Left hindlimb (tissue), 1 donor: ENCODE results near the gene CYB5R2.

Experiments used
- DNase-seq: peaks from one replicate; pipeline ENCODE4 v3.0.0-alpha.2; 2018

Gene CYB5R2

DNA sequence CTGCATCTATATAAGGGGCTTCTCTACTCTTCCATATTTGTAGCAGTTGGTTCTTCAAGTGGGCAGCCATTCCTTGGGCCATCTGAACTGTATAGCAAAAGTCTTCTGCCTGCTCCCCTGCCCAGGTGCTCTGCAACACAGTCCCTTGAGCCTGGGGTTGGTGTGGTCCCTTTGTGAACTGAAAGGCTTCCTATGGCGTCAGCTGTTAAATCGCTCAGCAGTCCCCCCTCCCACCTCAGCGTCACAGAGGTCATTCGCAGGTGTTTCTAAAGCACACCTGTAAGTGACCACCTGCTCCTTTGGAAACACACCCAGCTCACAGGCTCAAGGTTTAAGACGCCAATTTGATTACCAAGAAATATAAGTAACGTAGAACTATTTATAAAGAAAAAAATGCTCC lies 37.0 kb downstream of the CYB5R2 start:
- DNase-seq = no peak

DNA sequence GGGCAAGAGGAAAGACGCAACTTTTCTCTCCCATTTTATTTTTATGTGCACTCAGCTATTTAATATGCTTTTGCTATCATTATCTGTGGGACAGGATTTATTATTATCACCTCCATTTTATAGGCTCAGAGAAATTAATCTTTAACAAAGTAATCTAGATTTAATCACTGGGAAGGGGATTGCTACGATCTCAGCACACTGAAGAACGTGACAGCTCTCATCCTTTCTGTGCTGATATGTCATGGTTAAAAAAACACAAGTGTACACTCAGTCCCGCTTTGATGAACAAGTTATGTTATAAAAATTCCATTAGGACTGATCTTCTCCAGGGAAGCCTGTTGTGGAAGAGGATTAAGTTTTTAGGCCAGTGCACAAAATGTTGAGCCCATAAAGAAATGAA lies 37.6 kb downstream of the CYB5R2 start:
- DNase-seq = no peak

DNA sequence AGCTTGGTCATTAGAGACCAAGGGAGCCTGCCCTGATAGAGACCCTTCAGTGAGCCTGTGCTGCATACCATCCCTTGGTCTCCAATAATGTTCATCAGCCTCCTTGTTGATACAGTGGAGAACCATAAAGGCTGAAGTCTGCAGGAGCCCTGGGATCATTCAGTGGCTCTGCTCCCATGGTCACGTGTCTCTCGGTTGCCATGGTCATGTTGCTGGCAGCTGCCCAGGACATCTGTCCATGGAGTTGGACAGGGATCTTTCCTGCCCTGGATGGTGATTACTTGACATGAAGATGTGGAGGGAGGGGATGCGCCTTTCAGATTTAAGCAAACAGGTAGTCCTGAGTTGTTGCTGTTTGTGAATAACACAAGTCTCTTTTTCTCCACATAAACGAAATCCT lies 38.2 kb downstream of the CYB5R2 start:
- DNase-seq = no peak

DNA sequence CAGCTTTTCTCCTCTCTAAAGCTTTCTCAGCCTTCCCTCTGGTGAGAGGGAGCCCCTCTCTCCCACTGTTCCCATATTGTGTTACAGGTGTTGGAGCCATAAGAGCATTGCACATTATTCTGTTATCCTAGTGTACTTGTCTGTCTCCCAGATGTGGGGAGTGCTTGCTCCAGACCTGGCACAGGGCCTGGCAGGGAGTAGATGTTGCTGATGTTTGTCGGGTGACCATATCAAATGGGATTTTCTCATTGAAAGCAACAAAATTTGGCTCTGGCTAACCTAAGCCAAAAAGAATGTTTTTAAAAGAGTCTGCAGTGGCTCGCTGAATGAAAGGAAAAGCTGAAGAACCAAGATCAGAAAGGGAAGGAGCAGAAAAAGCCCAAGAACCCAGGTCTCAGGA lies 41.1 kb downstream of the CYB5R2 start:
- no peak for DNase-seq

DNA sequence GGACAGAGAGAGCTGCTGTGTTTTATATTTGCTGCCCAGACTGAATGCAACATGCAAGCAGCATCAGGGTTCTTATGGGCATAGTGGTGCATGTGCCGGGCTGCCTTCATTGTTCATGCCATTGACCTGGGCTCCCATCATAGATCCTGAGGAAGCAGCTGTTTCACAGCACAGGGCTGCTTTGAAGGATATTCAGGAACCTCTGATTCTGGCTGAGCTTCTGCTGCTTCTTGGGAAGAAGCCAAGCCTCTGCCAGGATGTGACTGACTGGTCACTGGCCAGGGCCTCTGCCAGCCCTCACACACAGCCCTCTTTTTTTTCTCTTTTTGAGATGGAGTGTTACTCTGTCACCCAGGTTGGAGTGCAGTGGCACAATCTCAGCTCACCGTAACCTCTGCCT lies 43.3 kb downstream of the CYB5R2 start:
- no peak for DNase-seq

DNA sequence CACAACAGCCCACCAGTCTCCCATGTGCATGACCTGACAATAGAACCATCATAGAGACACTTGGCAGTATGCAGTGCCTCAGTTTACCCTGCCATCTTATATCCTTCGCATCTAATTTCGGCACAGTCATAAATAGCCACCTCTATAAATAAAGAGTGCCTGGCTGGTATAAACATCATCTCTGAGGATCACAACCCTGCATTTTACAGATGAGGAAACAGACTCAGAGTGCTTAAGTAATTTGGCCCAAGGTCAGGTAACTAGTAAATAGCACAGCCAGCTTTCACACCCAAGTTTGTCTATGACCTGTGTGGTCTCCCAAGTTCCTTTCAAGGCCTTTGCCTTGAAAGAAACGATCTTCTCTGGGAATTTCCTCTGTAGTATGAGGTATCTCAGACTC lies 44.6 kb downstream of the CYB5R2 start:
- DNase-seq = no peak

DNA sequence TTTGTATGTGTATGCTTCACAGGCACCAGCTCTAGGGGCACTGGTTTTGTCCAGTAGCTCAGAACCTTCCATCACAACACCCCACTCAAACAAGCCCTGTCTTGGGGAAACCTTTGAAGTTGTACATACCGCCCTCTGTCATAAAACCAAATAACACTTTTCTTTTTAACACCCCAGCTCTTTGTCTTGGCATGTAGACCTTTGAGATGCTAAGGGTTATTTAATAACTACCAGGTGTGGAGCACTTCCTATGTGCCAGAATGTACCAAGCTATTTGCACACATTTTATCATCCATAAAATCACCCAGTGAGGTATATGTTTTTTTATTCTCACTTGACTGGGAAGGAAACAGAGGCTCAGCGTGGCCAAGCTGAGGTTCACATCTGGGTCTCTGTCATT lies 50.6 kb downstream of the CYB5R2 start:
- DNase-seq = no peak

DNA sequence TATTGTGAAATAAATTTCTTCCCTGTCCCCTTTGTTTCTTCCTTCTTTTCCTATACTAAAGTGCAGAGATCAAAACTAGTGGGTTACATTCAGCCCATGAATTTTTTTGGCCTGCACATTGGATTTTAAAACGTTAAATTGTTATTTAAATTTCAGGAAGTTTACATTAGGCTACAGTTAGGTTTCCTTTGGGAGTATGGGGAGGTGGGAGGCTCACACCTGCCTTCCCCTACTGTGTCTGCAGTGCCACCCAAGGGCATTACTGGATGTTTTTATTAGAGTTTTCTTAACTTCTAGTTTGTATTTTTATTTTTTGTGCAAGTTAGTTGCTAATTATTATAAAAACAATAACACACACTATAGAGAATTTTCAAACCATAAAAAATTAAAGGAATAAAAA lies 51.7 kb downstream of the CYB5R2 start:
- no peak for DNase-seq

DNA sequence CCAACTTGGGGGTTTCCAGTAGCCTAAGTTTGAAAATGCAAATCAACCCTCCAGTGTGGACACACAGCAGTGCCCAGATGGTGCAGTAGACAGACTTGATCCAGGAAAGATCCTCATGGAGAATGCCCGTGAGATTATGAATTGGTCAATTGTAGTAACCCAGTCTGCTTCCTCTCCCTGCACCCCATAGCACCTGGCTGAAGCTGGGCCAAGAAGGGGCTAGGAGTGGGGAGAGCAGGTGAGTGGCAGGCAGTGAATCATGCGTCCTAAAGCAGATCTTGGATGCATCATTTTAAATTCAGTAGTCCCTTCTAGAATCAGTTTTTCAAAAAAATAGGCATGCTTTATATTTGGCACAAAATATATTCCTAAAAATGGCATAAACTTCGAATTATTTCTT lies 52.2 kb downstream of the CYB5R2 start:
- DNase-seq = no peak

DNA sequence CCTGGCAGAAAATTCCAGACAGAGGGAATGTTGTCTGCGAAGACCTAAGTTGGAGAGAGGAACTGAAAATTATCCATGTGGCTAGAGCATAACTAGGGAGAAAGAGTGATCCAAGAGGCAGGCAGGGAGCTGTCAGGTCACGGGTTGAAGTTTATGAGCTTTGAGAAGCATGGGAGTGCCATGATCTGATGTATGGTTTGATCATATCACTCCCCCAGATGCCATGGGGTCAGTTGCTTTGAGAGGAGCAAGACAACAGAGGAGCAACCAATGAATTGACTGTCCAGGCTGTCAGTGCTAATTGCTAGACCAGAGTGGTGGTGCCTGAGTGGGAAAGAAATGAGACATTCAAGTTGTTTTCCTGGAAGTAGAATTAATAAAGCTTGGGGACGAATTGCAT lies 54.0 kb downstream of the CYB5R2 start:
- DNase-seq = no peak

DNA sequence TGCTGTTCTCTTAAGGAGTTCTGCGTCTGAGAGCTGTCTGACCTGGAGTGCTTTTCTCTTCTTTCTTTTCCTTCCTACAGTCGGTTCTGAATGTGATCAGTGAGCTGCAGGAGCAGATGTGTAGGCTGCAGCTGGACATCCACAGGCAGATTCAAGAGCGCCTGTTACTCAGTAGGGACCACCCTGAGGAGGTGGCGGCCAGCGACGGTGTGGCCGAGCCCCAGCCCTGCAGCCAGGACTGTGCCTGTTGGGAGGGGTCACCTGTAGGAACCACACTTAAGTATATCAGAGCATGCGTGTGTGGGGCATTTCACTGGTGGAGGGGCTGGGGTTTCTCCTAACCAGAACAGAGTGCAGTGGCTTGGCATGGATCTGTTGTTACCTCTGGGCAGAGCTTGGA lies 56.3 kb downstream of the CYB5R2 start:
- no peak for DNase-seq
